HCT116 (cell line): Measurements from ENCODE around the gene MSRB3. TPM values are rescaled to one million over a fixed set of nuclear protein-coding genes. Genes with fewer than 3 reads are reported as not detected.

Experiments
- ATAC-seq: fragments of 200-7000 bp; cut with Tn5 transposase; 2 replicates; pipeline ENCODE4 v1.9.1; 2020; ENCODE audit warnings: mild to moderate bottlenecking, moderate library complexity
- Bru-seq: library from RNA; stranded (reverse); fragments of 400-500 nt; gene quantifications from one replicate; lab custom pipeline; 2021; lab: Mats Ljungman, UMichigan
- BruChase-seq, 2 experiments: library from RNA; stranded (reverse); fragments of 400-500 nt; gene quantifications; one replicate each; lab custom pipeline; 2021; lab: Mats Ljungman, UMichigan
- BruUV-seq: library from RNA; stranded (reverse); fragments of 400-500 nt; replicated peaks from 2 replicates; lab custom pipeline; 2021; lab: Mats Ljungman, UMichigan
- CTCF ChIA-PET: fragments of 300-600 bp; sonication (Branson Sonifier 250); formaldehyde crosslinking; loops from one replicate; lab custom pipeline; 2021; ENCODE audit warnings: antibody characterized with exemption; lab: Charles Lee
- POLR2A ChIA-PET: fragments of 300-600, 350-600 bp; sonication (Branson Sonifier 250); formaldehyde crosslinking; loops from one replicate; lab custom pipeline; 2021; ENCODE audit warnings: antibody characterized with exemption; lab: Charles Lee
- RAD21 ChIA-PET, 2 experiments: fragments of 300-600 bp; sonication (Branson Sonifier 250); formaldehyde crosslinking; loops; one replicate each; lab custom pipeline; 2023; ENCODE audit warnings: low total read pairs in 2 of 2; ENCODE audit not compliant: uncharacterized antibody in 2 of 2, unreplicated experiment in 2 of 2, low non-redundant PET in 1 of 2; lab: Charles Lee
- DNase-seq: peaks from one replicate; pipeline ENCODE4 v3.0.0-alpha.2; 2010; ENCODE audit warnings: low read depth, low spot score
- H2AFZ ChIP-seq: fragments of 200-600 bp; shearing (Covaris generic), sonication (generic); 2 replicates; pipeline ENCODE4 v1.6.1; 2017; ENCODE audit warnings: low read depth, mixed run types, mixed read lengths, antibody characterized with exemption, low read length; ENCODE audit not compliant: poor library complexity, severe bottlenecking
- H3K27ac ChIP-seq: 2 replicates; pipeline ENCODE4 v1.5.1; 2012; ENCODE audit warnings: low read depth, low read length
- H3K27me3 ChIP-seq: fragments of 200-600 bp; sonication (generic); 2 replicates; pipeline ENCODE4 v1.6.1; 2016; ENCODE audit warnings: mixed run types, low read length, mixed read lengths; ENCODE audit not compliant: insufficient read depth
- H3K36me3 ChIP-seq, 2 experiments: fragments of 200-500 bp in 1 of 2; fragments of 200-600 bp in 1 of 2; sonication (Bioruptor generic) in 1 of 2; sonication (generic) in 1 of 2; 2 replicates each; pipeline versions ENCODE4 v1.5.1 to v1.6.1; 2014 to 2016; ENCODE audit warnings: low read length in 2 of 2, inconsistent platforms in 1 of 2, mixed read lengths in 1 of 2, mixed run types in 1 of 2; ENCODE audit not compliant: insufficient read depth in 2 of 2, control insufficient read depth in 1 of 2
- H3K4me1 ChIP-seq, 2 experiments: fragments of 200-600 bp in 1 of 2; sonication (generic) in 1 of 2; 2 replicates each; pipeline versions ENCODE4 v1.5.1 to v1.6.1; 2012 to 2017; ENCODE audit warnings: low read length in 2 of 2, inconsistent platforms in 1 of 2, mild to moderate bottlenecking in 1 of 2, mixed read lengths in 1 of 2, mixed run types in 1 of 2, moderate library complexity in 1 of 2; ENCODE audit not compliant: insufficient read depth in 2 of 2, control insufficient read depth in 1 of 2
- H3K4me2 ChIP-seq: fragments of 200-600 bp; sonication (generic); 2 replicates; pipeline ENCODE4 v1.6.1; 2017; ENCODE audit warnings: mixed run types, low read length, mixed read lengths
- H3K4me3 ChIP-seq, 2 experiments: fragments of 200-600 bp in 1 of 2; sonication (generic) in 1 of 2; replicated peaks in 1 of 2; 2 replicates each; pipeline ENCODE4 v1.5.1; 2011 to 2016; ENCODE audit warnings: low read length in 2 of 2, control low read depth in 1 of 2, low read depth in 1 of 2, mild to moderate bottlenecking in 1 of 2, mixed read lengths in 1 of 2, mixed run types in 1 of 2
- H3K79me2 ChIP-seq: fragments of 200-600 bp; sonication (generic); 2 replicates; pipeline ENCODE4 v1.6.1; 2017; ENCODE audit warnings: mild to moderate bottlenecking, mixed run types, low read length, moderate library complexity, mixed read lengths; ENCODE audit not compliant: insufficient read depth
- H3K9ac ChIP-seq: fragments of 200-600 bp; sonication (generic); 2 replicates; pipeline ENCODE4 v1.6.1; 2016; ENCODE audit warnings: low read length, mixed read lengths
- H3K9me2 ChIP-seq: fragments of 200-600 bp; sonication (generic), shearing (Covaris generic); 2 replicates; pipeline ENCODE4 v1.6.1; 2017; ENCODE audit warnings: mixed run types, mild to moderate bottlenecking, moderate library complexity; ENCODE audit not compliant: insufficient read depth
- H3K9me3 ChIP-seq, 2 experiments: fragments of 200-500 bp in 1 of 2; fragments of 200-600 bp in 1 of 2; sonication (Bioruptor generic) in 1 of 2; sonication (generic) in 1 of 2; 2 replicates each; pipeline ENCODE4 v1.6.1; 2014 to 2017; ENCODE audit warnings: low read length in 2 of 2, mixed read lengths in 2 of 2, inconsistent platforms in 1 of 2, low read depth in 1 of 2, mild to moderate bottlenecking in 1 of 2, mixed run types in 1 of 2, moderate library complexity in 1 of 2; ENCODE audit not compliant: control insufficient read depth in 1 of 2, insufficient read depth in 1 of 2
- H4K20me1 ChIP-seq: fragments of 200-600 bp; sonication (generic), shearing (Covaris generic); 2 replicates; pipeline ENCODE4 v1.6.1; 2017; ENCODE audit warnings: mixed run types, mild to moderate bottlenecking, moderate library complexity; ENCODE audit not compliant: insufficient read depth
- CBX3 ChIP-seq: IDR thresholded peaks from 2 replicates; pipeline ENCODE4 v1.6.1; 2012; ENCODE audit warnings: low read depth
- EGR1 ChIP-seq: IDR thresholded peaks from 2 replicates; pipeline ENCODE4 v1.6.1; 2012; ENCODE audit warnings: low read depth
- EZH2phosphoT487 ChIP-seq: fragments of 200-600 bp; IDR thresholded peaks from 2 replicates; pipeline ENCODE4 v1.6.1; 2018; ENCODE audit warnings: antibody characterized with exemption, borderline replicate concordance
- POLR2A ChIP-seq: IDR thresholded peaks from 2 replicates; pipeline ENCODE4 v1.7.0; 2011; ENCODE audit warnings: borderline replicate concordance; ENCODE audit not compliant: insufficient read depth, insufficient read length; ENCODE audit errors: extremely low read depth
- SIN3A ChIP-seq: IDR thresholded peaks from 2 replicates; pipeline ENCODE4 v1.6.1; 2012; ENCODE audit warnings: low read depth
- SRF ChIP-seq: IDR thresholded peaks from 2 replicates; pipeline ENCODE4 v1.6.1; 2012; ENCODE audit warnings: low read depth
- ZFX ChIP-seq: fragments of 450-650 bp; IDR thresholded peaks from 2 replicates; pipeline ENCODE4 v1.6.1; 2017
- ZNF274 ChIP-seq: fragments of 200-500 bp; sonication (Bioruptor generic); IDR thresholded peaks from 2 replicates; pipeline ENCODE4 v1.6.1; 2014; ENCODE audit warnings: mild to moderate bottlenecking, low read depth, low read length, inconsistent platforms
- intact Hi-C: fragments of 100-400 bp; cut with micrococcal nuclease; formaldehyde crosslinking; loops from 2 replicates; pipeline ENCODE4 v1.10.0; 2022
- long read RNA-seq: library from polyadenylated mRNA; unstranded; transcript quantifications from one replicate; pipeline ENCODE4 v2.0.0, GENCODE V29; 2021; ENCODE audit not compliant: unreplicated experiment
- polyA plus RNA-seq: library from polyadenylated mRNA; unstranded; fragments of >200 nt; gene quantifications from 2 replicates; pipeline ENCODE4 v1.2.1, GENCODE V29; 2012; ENCODE audit warnings: missing spikeins
- total RNA-seq: library from RNA; stranded (reverse); gene quantifications from one replicate; pipeline ENCODE4 v1.2.1, GENCODE V29; 2021; ENCODE audit not compliant: unreplicated experiment
- TF ChIP-seq, protein P1 (sequence below), 3 experiments: fragments of 200-600 bp in 1 of 3; sonication (generic) in 1 of 3; IDR thresholded peaks in 2 of 3; conservative IDR thresholded peaks in 1 of 3; 2 replicates each; pipeline ENCODE4 v1.5.1; 2012 to 2017; ENCODE audit warnings: low read depth in 2 of 3, low read length in 2 of 3, antibody characterized with exemption in 1 of 3, borderline replicate concordance in 1 of 3, control low read depth in 1 of 3, mild to moderate bottlenecking in 1 of 3, mixed read lengths in 1 of 3, mixed run types in 1 of 3, moderate library complexity in 1 of 3; ENCODE audit not compliant: insufficient read depth in 1 of 3

The MSRB3 gene
- total RNA-seq: 8.2 TPM
- 2.2 and 4.1 TPM in 2 replicates for polyA plus RNA-seq
- Bru-seq, nascent RNA: percentile 54 among the genes with signal in this experiment
- BruChase-seq, experiment 1, labeled RNA remaining after a 6-hour chase: percentile 43 among the genes with signal in this experiment
- BruChase-seq, experiment 2, labeled RNA remaining after a 2-hour chase: percentile 48 among the genes with signal in this experiment
- long read RNA-seq, full-length matches to known transcripts: 17 of 20 reads
- long read RNA-seq, partial matches to known transcripts: 1 of 20 reads
- long read RNA-seq, other reads (novel, unspliced or antisense): 2 of 20 reads

DNA sequence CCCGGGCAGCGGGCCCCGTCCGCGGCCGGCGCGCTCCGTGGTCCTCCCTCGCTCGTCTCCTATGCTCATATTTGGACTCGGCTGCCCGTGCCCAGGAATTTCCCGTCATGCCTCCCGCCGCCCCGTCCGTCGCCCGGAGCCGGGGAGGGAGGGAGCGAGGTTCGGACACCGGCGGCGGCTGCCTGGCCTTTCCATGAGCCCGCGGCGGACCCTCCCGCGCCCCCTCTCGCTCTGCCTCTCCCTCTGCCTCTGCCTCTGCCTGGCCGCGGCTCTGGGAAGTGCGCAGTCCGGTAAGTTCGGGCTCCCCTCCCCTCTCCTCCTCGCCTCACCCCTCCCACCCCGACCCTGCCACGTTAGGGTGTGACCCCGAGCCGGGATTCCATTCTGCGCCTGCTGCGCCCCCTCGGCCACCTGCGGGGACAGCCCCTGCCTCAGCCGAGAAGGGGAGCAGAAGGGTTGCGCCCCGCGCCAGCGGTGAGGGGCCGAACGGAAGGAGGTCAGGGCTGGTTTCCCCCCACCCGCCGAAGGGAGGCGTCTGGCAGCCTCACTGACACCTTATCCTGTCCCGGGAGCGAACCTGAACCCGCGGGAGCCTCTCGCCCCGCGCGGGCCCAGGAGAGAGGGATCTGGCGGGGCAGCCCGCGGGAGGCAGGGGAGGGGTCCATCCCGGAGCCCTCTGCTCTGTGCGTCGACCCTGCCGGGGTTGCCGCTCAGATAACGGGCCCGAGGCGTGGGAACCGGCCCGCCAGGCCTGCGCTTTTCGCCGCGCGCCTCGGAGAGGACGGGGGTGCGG is at the start of gene MSRB3:
Gene MSRB3, plus strand, starts transcription at position 108 of the 793 bp plus-strand sequence. CDS start 29,897 bp downstream, outside the sequence.
- ChIA-PET RAD21 (no interaction called here), POLR2A (no interaction called here), CTCF (no interaction called here)
- Histone ChIP-seq H3K27ac (peak within 1 kb of the TSS; percentile 8; the same call in 1 of the 2 replicates), H3K36me3 (no peaks in the 10 kb centered on the region), H4K20me1 (no peaks in the 10 kb centered on the region), H3K27me3 (no peaks in the 10 kb centered on the region), H2AFZ (peak within 1 kb of the TSS; percentile 48), H3K79me2 (no peaks in the 10 kb centered on the region), H3K9me2 (no peaks in the 10 kb centered on the region), H3K4me3 (peak within 1 kb of the TSS; percentile 65 to 74), H3K9ac (peak within 1 kb of the TSS; percentile 48), H3K4me2 (peak within 1 kb of the TSS; percentile 91), H3K4me1 (peaks cover 3 to 8% of the 10 kb centered on the region in 2 experiments; a peak in 2 of 4 replicates), H3K9me3 (no peaks in the 10 kb centered on the region)
- BruUV-seq: no TSS peak
- intact Hi-C loops: no loop called here
- ATAC-seq (peak; percentile 86), DNase-seq (peak; percentile 19)
- no peak for TF ChIP-seq EZH2phosphoT487
- peak; percentile 84 for TF ChIP-seq SRF
- no peak for TF ChIP-seq POLR2A
- peak; percentile 49; the same call in 1 of the 2 replicates for TF ChIP-seq ZFX
- TF ChIP-seq, protein P1, sequence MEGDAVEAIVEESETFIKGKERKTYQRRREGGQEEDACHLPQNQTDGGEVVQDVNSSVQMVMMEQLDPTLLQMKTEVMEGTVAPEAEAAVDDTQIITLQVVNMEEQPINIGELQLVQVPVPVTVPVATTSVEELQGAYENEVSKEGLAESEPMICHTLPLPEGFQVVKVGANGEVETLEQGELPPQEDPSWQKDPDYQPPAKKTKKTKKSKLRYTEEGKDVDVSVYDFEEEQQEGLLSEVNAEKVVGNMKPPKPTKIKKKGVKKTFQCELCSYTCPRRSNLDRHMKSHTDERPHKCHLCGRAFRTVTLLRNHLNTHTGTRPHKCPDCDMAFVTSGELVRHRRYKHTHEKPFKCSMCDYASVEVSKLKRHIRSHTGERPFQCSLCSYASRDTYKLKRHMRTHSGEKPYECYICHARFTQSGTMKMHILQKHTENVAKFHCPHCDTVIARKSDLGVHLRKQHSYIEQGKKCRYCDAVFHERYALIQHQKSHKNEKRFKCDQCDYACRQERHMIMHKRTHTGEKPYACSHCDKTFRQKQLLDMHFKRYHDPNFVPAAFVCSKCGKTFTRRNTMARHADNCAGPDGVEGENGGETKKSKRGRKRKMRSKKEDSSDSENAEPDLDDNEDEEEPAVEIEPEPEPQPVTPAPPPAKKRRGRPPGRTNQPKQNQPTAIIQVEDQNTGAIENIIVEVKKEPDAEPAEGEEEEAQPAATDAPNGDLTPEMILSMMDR (IDR thresholded peaks at IDR 0.05 in 2 of 3, conservative IDR thresholded peaks at IDR 0.05 in 1 of 3; ENCODE audit: borderline replicate concordance in 1 of 3, insufficient read depth in 1 of 3, low read depth in 2 of 3, low read length in 2 of 3): peak in 1 of 3 experiments; percentile 27; a peak in 2 of 6 replicates
- no peak for TF ChIP-seq CBX3
- TF ChIP-seq EGR1: no peak
- TF ChIP-seq ZNF274: no peak
- TF ChIP-seq SIN3A: peak; percentile 43; the same call in 1 of the 2 replicates
